GM19043 (cell line): Measurements from ENCODE around the gene IL26.
"Not testable (repeated sequence)": the region's sequence is repeated elsewhere in the genome, so short reads cannot be mapped to it uniquely, and the experiment has no call there.

Source experiments
- ATAC-seq: cut with Tn5 transposase; IDR thresholded peaks from one replicate; pipeline ENCODE4 v1.9.1; 2021; ENCODE audit warnings: low read depth; ENCODE audit not compliant: unreplicated experiment

IL26 gene

DNA sequence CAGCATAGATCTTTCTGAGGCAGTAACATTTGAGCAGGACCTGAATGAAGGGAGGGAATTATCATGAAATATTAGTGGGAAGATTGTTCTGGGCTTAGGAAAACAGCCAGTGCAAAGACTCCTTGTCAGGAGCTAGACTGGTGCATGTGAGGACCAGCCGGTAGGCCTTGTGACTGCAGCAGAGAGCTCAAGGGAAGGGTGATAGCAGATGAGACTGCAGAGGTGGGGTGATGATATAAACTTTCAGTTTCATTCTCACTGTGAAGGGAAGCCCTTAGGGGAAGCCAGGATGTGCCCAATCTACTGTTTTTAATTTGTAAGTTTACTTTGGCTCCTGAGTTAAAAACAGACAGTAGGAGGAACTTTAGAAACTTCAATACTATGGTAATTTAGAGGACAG, 15.4 kb upstream of the IL26 start:
- peak; percentile 97 for ATAC-seq

GRCh38 chr12:68240079-68240478, 14.5 kb upstream of the IL26 start:
- ATAC-seq: no peak

GRCh38 chr12:68239309-68239982, 13.8 kb upstream of the IL26 start:
- ATAC-seq: no peak

DNA sequence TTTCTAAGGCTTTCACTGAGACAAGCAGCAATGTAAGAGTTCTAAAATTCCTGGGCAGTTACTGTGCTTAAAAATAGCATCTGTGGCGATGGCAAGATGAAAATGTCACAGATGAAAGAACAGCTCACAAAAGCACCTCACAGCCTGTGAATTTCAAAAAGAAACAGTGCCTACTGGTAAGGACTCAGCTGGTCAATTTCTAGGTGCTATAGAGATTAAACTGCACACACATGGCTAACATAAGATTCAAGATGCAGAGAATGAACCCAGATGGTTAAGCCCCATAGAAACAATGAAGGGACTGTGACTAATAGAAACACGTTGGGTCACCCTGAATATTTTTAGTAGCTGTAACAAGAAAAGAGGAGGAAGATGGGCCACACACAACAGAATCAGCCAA, 12.0 kb upstream of the IL26 start:
- ATAC-seq: no peak

GRCh38 chr12:68237078-68237477, 11.5 kb upstream of the IL26 start:
- no peak for ATAC-seq

- ATAC-seq: peak; percentile 48
Measured at GRCh38 chr12:68236421-68237059, 10.9 kb upstream of the IL26 start.

DNA sequence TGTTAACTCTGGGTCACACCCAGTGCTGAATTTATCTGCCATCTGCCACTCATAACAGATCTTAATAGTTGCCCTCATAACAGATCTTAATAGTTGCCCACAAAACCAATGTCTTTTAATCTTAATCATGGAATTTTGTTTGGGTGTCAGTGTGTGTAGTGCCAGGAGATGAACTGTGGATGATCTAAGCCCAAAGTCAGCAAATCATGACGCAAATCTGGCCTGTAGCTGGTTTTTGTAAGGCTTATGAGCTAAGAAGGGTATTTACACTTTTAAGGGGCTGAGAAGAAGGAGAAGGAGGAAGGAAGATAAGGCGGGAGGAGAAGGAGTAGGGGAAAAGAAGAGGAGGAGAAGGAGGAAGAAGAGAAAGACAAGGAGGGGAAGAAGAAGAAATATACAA, 10.0 kb upstream of the IL26 start:
- ATAC-seq: no peak

DNA sequence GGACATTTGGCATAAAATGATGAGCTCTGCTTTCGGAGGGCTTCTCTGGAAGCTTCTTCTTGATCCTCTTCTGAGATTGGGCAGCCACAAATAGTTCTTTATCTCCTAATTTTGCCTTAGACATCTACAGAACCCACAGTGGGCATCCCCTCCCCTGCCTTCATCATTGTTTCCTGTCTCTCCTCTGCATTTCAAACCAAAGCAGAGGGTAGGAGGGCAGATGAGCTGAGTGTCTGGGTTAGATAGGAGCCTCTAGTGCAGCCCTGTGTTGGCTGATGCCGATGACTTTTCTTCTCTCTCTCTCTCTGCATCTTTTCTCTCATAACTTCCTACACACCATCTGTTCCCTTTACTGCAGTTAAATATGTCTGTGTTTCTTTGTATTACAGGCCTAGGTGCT, 8.5 kb upstream of the IL26 start:
- ATAC-seq: no peak

GRCh38 chr12:68233498-68233897, 7.9 kb upstream of the IL26 start:
- no peak for ATAC-seq

GRCh38 chr12:68231691-68232090, 6.1 kb upstream of the IL26 start:
- no peak for ATAC-seq

DNA sequence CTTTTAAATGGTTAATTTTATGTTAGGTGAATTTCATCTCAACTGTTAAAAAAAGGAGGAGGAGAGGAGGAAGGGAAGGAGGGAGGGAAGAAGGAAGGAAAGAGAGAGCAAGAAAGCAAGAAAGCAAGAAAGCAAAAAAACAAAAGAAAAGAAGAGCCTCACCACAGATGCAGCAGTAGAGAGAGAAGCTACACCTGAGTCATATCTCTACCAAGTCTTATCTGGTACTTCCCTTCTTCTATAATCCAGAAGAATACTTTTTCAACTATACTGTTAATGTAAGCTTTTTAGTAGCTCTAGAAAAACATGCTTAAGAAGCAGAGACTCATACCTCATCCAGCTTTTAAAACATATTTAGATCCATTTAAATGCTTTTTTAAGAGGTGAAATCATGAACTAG, 5.6 kb upstream of the IL26 start:
- ATAC-seq: no peak

- no peak for ATAC-seq
Measured at GRCh38 chr12:68229956-68230355, 4.3 kb upstream of the IL26 start.

- ATAC-seq: no peak
Measured at GRCh38 chr12:68227356-68227755, 1.7 kb upstream of the IL26 start.

DNA sequence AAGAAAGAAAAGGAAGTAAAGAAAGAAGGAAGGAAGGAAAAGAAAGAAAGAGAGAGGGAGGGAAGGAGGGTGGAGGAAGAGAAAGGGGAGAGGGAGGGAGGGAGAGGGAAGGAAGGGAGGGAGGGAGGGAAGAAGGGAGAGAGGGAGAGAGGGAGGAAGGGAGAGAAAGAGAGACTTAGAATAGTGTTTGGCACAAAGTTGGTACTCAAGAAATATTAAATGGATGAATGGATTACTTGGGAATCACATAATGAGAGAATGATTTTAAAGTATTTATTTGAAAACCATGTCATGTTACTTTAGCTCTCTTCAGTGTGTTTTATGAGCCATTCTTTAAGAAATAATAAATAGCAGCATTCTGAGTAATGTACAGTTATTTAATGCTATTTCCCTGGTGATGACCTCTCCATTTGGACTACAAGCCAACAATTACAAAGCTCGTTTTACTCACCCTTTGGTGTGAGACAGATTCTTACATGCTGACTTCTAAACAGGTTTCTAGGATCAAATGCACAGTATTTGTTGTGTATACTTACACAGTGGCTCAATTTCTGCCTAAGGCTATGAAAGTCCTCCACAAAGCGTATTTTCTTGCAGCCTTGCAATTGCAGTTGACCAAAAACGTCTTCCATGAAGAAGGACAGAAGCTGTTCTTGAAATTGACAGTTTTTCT, 861 bp downstream of the IL26 start:
- ATAC-seq: no peak

DNA sequence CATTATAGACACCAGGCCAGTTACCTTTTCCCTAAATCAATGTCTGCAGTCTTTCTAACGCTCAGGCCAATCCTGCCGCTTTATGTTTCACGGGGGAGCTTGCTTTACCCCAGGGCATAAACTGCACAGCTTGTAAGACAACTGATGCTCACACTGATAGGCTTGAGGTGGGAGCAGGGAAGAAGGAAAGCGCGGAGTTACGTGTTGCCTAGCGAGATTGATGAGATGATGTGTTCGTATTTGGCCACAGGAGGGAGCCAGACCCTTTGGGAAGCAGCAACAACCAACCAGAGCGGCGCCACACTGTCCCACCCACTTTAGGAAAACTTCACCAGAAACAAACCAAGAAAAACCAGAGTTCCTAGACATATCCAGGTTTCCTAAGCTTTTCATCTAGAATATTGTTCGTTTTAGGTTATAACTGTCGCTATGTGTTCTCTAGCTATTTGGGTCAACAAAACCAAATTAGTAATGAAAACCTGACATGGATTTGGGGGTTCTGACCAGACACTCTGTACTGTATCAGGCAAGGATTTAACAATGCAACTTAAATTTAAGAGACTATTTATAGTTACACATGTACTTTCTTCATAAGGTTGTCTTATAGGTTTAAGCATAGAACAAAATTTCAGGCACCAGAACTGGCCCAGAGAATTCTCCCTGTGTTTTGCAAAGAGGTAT, 2.4 kb downstream of the IL26 start:
- peak; percentile 87 for ATAC-seq

DNA sequence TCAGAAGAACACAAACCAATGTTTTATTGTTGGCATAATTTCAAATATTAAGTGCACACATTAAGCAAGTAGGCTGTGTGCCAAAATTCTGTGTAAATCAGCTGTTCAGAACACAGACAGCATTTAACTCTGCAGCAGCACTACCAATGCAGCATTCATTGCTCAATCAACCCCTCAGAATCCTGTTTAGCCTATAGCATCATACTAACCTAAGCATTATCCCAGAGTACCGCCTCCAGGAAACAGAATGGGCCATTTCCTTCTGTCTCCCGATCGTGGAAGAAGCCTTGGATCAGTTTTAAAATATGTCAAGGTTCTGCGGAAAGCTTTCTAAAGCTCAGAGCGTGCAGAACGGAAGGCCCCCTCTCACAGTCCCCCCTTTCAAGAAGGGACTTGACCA, 3.3 kb downstream of the IL26 start:
- no peak for ATAC-seq

GRCh38 chr12:68221497-68221896, 4.1 kb downstream of the IL26 start:
- ATAC-seq: no peak

- no peak for ATAC-seq
Measured at GRCh38 chr12:68210875-68211274, 14.7 kb downstream of the IL26 start.

DNA sequence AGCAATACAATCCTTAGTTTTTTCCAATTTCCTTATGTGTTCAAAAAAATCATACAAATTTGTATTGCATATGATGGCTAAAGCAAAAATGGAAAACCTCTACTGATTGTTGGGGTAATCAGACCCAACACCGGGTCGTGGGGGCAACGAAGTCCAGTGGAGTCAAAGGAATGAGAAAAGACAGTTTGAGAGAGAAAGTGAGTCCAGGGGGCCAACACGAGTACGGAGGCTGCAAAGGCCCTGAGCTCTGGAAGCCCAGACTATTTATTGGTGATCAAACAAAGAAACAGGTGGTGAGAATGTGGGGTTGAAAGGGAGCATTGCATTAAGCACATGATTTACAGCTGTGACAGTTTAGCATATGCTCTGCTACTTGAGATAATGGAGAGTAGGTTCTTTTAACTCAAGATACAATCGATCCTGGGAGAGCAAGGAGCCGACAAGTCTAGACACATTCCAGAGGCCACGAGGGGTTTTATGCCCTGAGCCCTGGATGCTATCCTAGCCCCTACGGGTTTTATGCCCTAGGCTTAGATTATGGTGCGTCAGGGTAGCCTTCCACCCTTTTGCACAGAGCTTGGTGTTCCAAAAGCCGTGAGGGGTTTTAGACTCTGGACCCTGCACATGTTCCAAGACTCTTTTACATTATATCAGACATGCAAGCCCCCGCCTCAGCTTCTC, 16.4 kb downstream of the IL26 start:
- ATAC-seq: not testable (repeated sequence)

DNA sequence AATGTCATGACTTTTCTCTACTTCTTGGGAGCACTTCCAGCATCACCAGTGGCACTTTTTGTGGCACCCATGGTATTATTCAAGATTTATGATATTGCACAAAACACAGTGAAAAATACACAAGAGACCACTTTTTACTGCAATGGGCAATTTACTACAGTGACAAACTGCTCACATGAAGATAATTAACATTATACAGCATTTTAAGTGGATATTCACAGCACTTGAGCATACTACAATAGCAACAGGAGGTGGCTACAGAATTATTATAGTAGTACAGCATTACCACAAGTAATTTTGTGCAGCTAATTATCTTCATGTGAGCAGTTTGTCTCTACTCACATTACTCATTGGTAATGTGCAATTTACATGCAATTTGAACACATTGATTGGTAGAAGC, 18.3 kb downstream of the IL26 start:
- ATAC-seq: no peak

DNA sequence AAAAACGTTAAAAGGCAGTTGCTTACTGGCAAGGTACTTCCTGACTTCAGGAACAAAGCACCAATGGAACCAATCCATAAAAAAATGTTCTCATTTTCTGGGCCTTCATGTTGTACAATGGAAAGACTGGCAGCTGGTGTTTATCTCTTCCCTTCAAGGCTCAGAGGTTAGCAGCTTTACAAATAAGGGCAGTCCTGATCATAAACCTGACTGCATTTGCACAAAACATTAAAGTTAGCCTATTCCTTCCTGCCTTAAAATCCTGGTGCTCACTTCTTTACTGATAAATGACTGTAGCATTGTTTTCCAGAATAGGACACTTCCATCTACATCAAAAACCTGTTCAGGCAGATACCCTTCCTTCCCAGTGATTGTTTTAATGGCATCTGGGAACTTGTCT, 19.2 kb downstream of the IL26 start:
- ATAC-seq: no peak
